Spleen (tissue), 7 donors: ENCODE measurements around the gene ADD3.

Experiments
- CTCF ChIP-seq, 11 experiments: fragments of 200-600 bp in 7 of 11; fragments of 450-650 bp in 4 of 11; sonication (generic) in 4 of 11; IDR thresholded peaks in 8 of 11; conservative IDR thresholded peaks in 3 of 11; 1 replicate in 7 of 11; 2 replicates in 4 of 11; pipeline versions ENCODE4 v1.4.0 to v1.8.0; 2016 to 2021; ENCODE audit warnings: antibody characterized with exemption in 11 of 11, inconsistent platforms in 4 of 11, mild to moderate bottlenecking in 1 of 11
- POLR2A ChIP-seq, 3 donors: fragments of 450-650 bp; IDR thresholded peaks; one replicate each; pipeline ENCODE4 v1.5.1; 2017; ENCODE audit warnings: antibody characterized with exemption in 3 of 3, mild to moderate bottlenecking in 1 of 3
- donor health status: DM: no; HTN: no; CAD: no; lungs with moderate emphysema.
- donor health status: DM: no; HTN: no; CAD: no.
- donor health status: DM: no; HTN: no; CAD: no.

GRCh38 chr10:110035070-110035921 is 27.5 kb downstream of the ADD3 start:
- TF ChIP-seq CTCF (IDR thresholded peaks at IDR 0.05 in 8 of 11, conservative IDR thresholded peaks at IDR 0.05 in 3 of 11) (no peak), POLR2A (IDR thresholded peaks at IDR 0.05) (no peak)
